OCI-LY1 (cell line): Measurements from ENCODE around the gene DIABLO.

Experiments
- H2AFZ ChIP-seq: fragments of 200-600 bp; sonication (generic), shearing (Covaris generic); 2 replicates; pipeline ENCODE4 v1.6.0; 2014; ENCODE audit warnings: antibody characterized with exemption, mild to moderate bottlenecking, low read length
- H3F3A ChIP-seq: fragments of 200-600 bp; sonication (generic), shearing (Covaris generic); 2 replicates; pipeline ENCODE4 v1.6.0; 2014; ENCODE audit warnings: mild to moderate bottlenecking, antibody characterized with exemption, low read length, moderate library complexity; ENCODE audit not compliant: insufficient read depth
- H3K27ac ChIP-seq: fragments of 200-600 bp; sonication (generic); 2 replicates; pipeline ENCODE4 v1.5.1; 2014; ENCODE audit warnings: low read length, mixed run types, mild to moderate bottlenecking, low read depth; ENCODE audit not compliant: poor library complexity, severe bottlenecking
- H3K27me3 ChIP-seq: fragments of 200-600 bp; sonication (generic); 2 replicates; pipeline ENCODE4 v1.6.0; 2014; ENCODE audit warnings: antibody characterized with exemption, mild to moderate bottlenecking, low read length, moderate library complexity; ENCODE audit not compliant: insufficient read depth
- H3K36me3 ChIP-seq: fragments of 200-600 bp; sonication (generic); 2 replicates; pipeline ENCODE4 v1.6.1; 2014; ENCODE audit warnings: mild to moderate bottlenecking, antibody characterized with exemption, low read length, moderate library complexity, mixed read lengths; ENCODE audit not compliant: insufficient read depth
- H3K4me1 ChIP-seq: fragments of 200-600 bp; sonication (generic); 2 replicates; pipeline ENCODE4 v1.5.1; 2014; ENCODE audit warnings: mild to moderate bottlenecking, low read length, moderate library complexity; ENCODE audit not compliant: insufficient read depth, severe bottlenecking
- H3K4me2 ChIP-seq: fragments of 200-600 bp; sonication (generic), shearing (Covaris generic); 2 replicates; pipeline ENCODE4 v1.6.1; 2014; ENCODE audit warnings: low read length
- H3K4me3 ChIP-seq: fragments of 200-600 bp; sonication (generic); 2 replicates; pipeline ENCODE4 v1.5.1; 2014; ENCODE audit warnings: low read length, low read depth, mild to moderate bottlenecking, mixed read lengths; ENCODE audit not compliant: poor library complexity, severe bottlenecking
- H3K79me2 ChIP-seq: fragments of 200-600 bp; shearing (Covaris generic); 2 replicates; pipeline ENCODE4 v1.6.1; 2016; ENCODE audit warnings: mixed run types, low read length, mixed read lengths; ENCODE audit not compliant: insufficient read depth
- H3K9ac ChIP-seq: fragments of 200-600 bp; sonication (generic), shearing (Covaris generic); 2 replicates; pipeline ENCODE4 v1.6.1; 2014; ENCODE audit warnings: mild to moderate bottlenecking, low read length, mixed read lengths
- H3K9me2 ChIP-seq: fragments of 200-600 bp; sonication (generic), shearing (Covaris generic); 2 replicates; pipeline ENCODE4 v1.6.1; 2014; ENCODE audit warnings: low read depth, mild to moderate bottlenecking, low read length, mixed read lengths
- H3K9me3 ChIP-seq: fragments of 200-600 bp; shearing (Covaris generic); 2 replicates; pipeline ENCODE4 v1.6.1; 2014; ENCODE audit warnings: low read length, mixed read lengths
- H4K20me1 ChIP-seq: fragments of 200-600 bp; sonication (generic), shearing (Covaris generic); 2 replicates; pipeline ENCODE4 v1.6.0; 2016; ENCODE audit warnings: mild to moderate bottlenecking, low read length; ENCODE audit not compliant: insufficient read depth
- CTCF ChIP-seq: fragments of 200-600 bp; sonication (generic), shearing (Covaris generic); IDR thresholded peaks from 2 replicates; pipeline ENCODE4 v1.5.1; 2017; ENCODE audit warnings: mild to moderate bottlenecking, antibody characterized with exemption, low read length, moderate library complexity, mixed read lengths
- EZH2 ChIP-seq: fragments of 200-600 bp; sonication (generic), shearing (Covaris generic); IDR thresholded peaks from 2 replicates; pipeline ENCODE4 v1.8.0; 2017; ENCODE audit warnings: borderline replicate concordance, mixed run types, mild to moderate bottlenecking, antibody characterized with exemption, low read length, moderate library complexity, mixed read lengths

Gene DIABLO

GRCh38 chr12:122185079-122185478 is 40.8 kb downstream of the DIABLO start:
- Histone ChIP-seq H3K4me3 (no peak overlapping the region), H3K79me2 (no peaks in the 10 kb centered on the region), H3K9me2 (no peaks in the 10 kb centered on the region), H4K20me1 (no peaks in the 10 kb centered on the region), H3K36me3 (no peaks in the 10 kb centered on the region), H3K4me1 (peaks cover 23% of the 10 kb centered on the region), H2AFZ (no peak overlapping the region), H3K4me2 (peak overlapping the region; percentile 4; the same call in 1 of the 2 replicates), H3K9ac (no peak overlapping the region), H3K9me3 (no peaks in the 10 kb centered on the region), H3F3A (no peaks in the 10 kb centered on the region), H3K27me3 (peaks cover 3% of the 10 kb centered on the region; the same call in 1 of the 2 replicates), H3K27ac (no peak overlapping the region)
- TF ChIP-seq CTCF, result no peak
- no peak for TF ChIP-seq EZH2

- Histone ChIP-seq H2AFZ (no peak overlapping the region), H3K9ac (no peak overlapping the region), H3K79me2 (no peaks in the 10 kb centered on the region), H3K27me3 (peaks cover 3% of the 10 kb centered on the region; the same call in 1 of the 2 replicates), H3K4me3 (no peak overlapping the region), H4K20me1 (no peaks in the 10 kb centered on the region), H3K4me2 (peak overlapping the region; percentile 4; the same call in 1 of the 2 replicates), H3K27ac (no peak overlapping the region), H3K4me1 (peaks cover 23% of the 10 kb centered on the region), H3F3A (no peaks in the 10 kb centered on the region), H3K36me3 (no peaks in the 10 kb centered on the region), H3K9me2 (no peaks in the 10 kb centered on the region), H3K9me3 (no peaks in the 10 kb centered on the region)
- TF ChIP-seq EZH2 (no peak), CTCF (no peak)
Observed at GRCh38 chr12:122184517-122184916, 41.3 kb downstream of the DIABLO start.

- Histone ChIP-seq H3K27me3 (peaks cover 3% of the 10 kb centered on the region; the same call in 1 of the 2 replicates), H3K36me3 (no peaks in the 10 kb centered on the region), H3F3A (no peaks in the 10 kb centered on the region), H3K9me3 (no peaks in the 10 kb centered on the region), H3K79me2 (no peaks in the 10 kb centered on the region), H3K27ac (no peak overlapping the region), H3K4me2 (peak overlapping the region; percentile 84), H3K4me3 (peak overlapping the region; percentile 60), H2AFZ (no peak overlapping the region; the same call in 1 of the 2 replicates), H3K9me2 (no peaks in the 10 kb centered on the region), H3K4me1 (peaks cover 23% of the 10 kb centered on the region), H4K20me1 (no peaks in the 10 kb centered on the region), H3K9ac (peak overlapping the region; percentile 57; the same call in 1 of the 2 replicates)
- TF ChIP-seq EZH2, result no peak
- TF ChIP-seq CTCF, result no peak
Observed at GRCh38 chr12:122183588-122183940, 42.3 kb downstream of the DIABLO start.
